Mucosa of rectum (tissue), 2 donors: ENCODE data around the gene RNF2.

Source experiments
- H3K27ac ChIP-seq, 2 donors: one replicate each; pipeline ENCODE4 v1.7.0; 2013; ENCODE audit warnings: inconsistent platforms in 2 of 2, low read depth in 2 of 2, low read length in 2 of 2
- H3K27me3 ChIP-seq, 2 donors: one replicate each; pipeline ENCODE4 v1.7.0; 2013; ENCODE audit warnings: low read length in 2 of 2; ENCODE audit not compliant: control insufficient read depth in 2 of 2, insufficient read depth in 2 of 2
- H3K36me3 ChIP-seq, 2 donors: one replicate each; pipeline ENCODE4 v1.7.0; 2013; ENCODE audit warnings: low read length in 2 of 2; ENCODE audit not compliant: control insufficient read depth in 2 of 2, insufficient read depth in 2 of 2
- H3K4me1 ChIP-seq, 2 donors: one replicate each; pipeline ENCODE4 v1.7.0; 2013; ENCODE audit warnings: low read length in 2 of 2, mild to moderate bottlenecking in 1 of 2; ENCODE audit not compliant: control insufficient read depth in 2 of 2, insufficient read depth in 2 of 2
- H3K4me3 ChIP-seq, 2 donors: one replicate each; pipeline ENCODE4 v1.7.0; 2013; ENCODE audit warnings: low read length in 2 of 2
- H3K9ac ChIP-seq, 2 donors: one replicate each; pipeline ENCODE4 v1.7.0; 2013; ENCODE audit warnings: low read length in 2 of 2, low read depth in 1 of 2, mild to moderate bottlenecking in 1 of 2
- H3K9me3 ChIP-seq, 2 donors: one replicate each; pipeline ENCODE4 v1.7.0; 2013; ENCODE audit warnings: low read length in 2 of 2; ENCODE audit not compliant: control insufficient read depth in 2 of 2
- donor health status: healthy.
- donor health status: Normal muscosa, but diverticular disease.

RNF2 gene

DNA sequence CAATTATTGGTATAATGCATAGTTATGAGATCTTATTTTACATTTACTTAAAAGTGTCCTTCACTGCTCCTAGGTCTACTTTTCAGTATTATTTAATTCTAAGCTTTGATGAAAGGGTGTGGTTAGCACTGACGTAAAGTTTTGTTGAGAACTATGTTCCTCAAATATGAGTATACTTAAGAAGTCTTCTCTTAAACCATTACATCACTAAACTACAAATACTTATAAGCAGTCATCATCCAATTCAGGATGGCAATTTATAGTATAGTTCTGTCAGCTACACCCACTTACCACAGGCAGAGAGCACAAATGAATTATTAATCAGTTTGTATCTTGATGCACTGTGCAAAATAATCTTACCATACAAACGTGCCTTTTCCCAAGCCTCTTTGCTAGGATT lies 84.3 kb downstream of the RNF2 start:
- no peaks in the 10 kb centered on the region for H3K4me1 ChIP-seq
- H3K9ac ChIP-seq = no peak overlapping the region
- H3K4me3 ChIP-seq = no peak overlapping the region
- H3K9me3 ChIP-seq = peaks cover 0 to 3% of the 10 kb centered on the region in 2 donors
- no peak overlapping the region for H3K27ac ChIP-seq
- H3K27me3 ChIP-seq = no peaks in the 10 kb centered on the region
- peaks cover 18 to 19% of the 10 kb centered on the region in 2 donors for H3K36me3 ChIP-seq

DNA sequence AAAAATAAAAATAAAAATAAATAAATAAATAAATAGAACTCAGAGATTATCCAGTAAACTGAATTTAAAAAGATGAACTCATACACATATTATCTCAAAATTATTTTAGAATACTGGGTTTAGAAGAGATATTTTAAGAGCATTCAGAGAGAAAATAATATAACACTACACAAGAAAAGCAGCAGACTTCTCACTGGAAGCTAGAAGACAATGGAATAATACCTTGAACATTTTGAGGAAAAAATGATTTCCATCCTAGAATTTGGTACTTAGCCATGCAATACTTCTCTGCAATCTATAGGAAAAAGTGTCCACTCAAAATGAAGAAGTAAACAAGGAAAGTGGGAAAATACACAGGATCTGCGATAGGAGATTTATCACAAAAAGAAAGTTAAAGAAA lies 87.2 kb downstream of the RNF2 start:
- Histone ChIP-seq H3K9ac (no peak overlapping the region), H3K27me3 (no peaks in the 10 kb centered on the region), H3K4me1 (no peaks in the 10 kb centered on the region), H3K27ac (no peak overlapping the region), H3K36me3 (peaks cover 16% of the 10 kb centered on the region in 2 donors), H3K4me3 (no peak overlapping the region), H3K9me3 (peaks cover 0 to 3% of the 10 kb centered on the region in 2 donors)

DNA sequence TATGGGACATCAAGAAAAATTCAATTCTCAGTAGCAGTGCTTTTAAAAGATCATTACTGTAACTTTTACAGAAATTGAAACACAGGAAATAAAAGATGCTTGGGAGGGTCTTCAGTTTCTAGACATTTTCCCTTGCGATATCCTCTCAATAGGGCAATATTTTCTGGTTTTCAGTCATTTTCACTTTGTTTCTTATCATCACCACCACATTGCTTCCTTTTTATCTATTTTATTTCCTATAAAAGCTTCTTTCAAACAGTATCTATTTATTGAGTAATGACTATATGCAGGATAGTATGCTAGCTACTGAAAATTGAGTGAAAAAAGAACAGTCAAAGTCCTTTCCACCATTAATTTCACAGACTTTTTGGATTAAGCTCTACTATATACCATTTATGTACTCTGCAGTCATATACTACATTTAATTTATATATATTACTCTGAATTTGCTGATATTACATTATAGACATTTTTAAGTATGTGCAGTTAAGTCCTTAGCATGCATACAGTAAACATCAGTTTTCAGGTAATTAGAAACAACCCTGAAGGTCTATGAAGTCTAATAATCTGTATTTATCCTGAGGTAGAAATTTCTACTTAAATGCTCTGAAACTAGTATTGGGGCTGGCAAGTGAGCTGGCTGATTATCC lies 92.7 kb downstream of the RNF2 start:
- Histone ChIP-seq H3K27ac (no peak overlapping the region), H3K9me3 (no peaks in the 10 kb centered on the region), H3K27me3 (no peaks in the 10 kb centered on the region), H3K4me3 (no peak overlapping the region), H3K36me3 (peaks cover 0 to 27% of the 10 kb centered on the region in 2 donors), H3K9ac (no peak overlapping the region), H3K4me1 (no peaks in the 10 kb centered on the region)

DNA sequence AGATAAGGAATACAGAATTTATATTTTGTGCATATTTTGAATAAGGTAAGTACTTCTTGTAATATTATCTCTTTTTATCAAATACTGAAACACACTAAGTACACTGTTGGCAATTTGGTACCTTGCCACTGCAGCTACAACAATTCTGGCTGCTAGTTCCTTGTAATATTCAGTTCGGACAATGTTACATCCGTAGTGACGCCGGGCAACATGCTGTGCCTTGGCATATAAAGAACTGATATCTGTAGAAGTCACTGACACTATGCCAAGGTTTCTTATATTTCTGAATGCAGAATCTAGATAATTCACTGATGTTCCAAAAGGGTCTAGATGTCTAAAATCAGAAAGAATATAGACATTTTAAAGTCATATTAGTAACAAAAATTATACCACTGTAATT lies 93.9 kb downstream of the RNF2 start:
- no peak overlapping the region for H3K9ac ChIP-seq
- no peaks in the 10 kb centered on the region for H3K27me3 ChIP-seq
- no peak overlapping the region for H3K4me3 ChIP-seq
- H3K4me1 ChIP-seq = no peaks in the 10 kb centered on the region
- H3K36me3 ChIP-seq = peaks cover 0 to 32% of the 10 kb centered on the region in 2 donors
- no peaks in the 10 kb centered on the region for H3K9me3 ChIP-seq
- no peak overlapping the region for H3K27ac ChIP-seq

DNA sequence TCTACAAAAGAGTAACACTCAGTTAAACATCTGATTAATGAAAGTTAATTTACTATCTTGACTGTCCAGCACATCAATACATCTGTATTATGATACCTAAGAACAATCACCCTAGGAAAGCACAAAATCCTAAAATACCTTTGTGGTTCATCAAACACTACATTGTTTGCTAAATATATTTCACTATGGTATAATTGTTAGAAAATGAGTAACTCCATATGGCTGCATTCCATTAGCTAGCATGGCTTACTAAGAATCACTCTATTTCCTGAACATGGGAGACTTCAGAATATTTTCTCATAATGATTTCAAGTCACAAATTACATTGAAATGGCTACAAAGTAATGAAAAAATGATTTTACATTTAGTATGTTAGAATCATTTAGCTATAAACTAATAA lies 98.9 kb downstream of the RNF2 start:
- peaks cover 23 to 53% of the 10 kb centered on the region in 2 donors for H3K36me3 ChIP-seq

DNA sequence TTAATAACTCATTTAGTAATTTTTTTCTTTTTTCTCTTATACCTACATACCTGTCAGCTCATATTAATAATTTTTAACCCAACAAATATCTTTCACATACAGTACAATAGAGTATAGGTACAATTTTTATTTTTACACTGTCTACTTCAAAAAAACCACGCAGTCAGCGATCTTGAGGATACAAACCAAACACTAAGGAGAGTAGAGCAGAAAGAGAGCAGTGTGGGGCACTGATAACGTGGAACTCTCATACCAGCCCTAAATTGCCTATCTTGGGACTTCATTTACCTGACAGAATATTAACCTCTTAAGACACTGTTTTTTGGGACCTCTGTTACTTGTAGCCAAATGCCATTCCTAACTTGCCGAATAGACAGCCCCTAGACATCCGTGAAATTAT lies 105.9 kb downstream of the RNF2 start:
- Histone ChIP-seq H3K27ac (no peak overlapping the region), H3K4me3 (no peak overlapping the region), H3K27me3 (no peaks in the 10 kb centered on the region), H3K36me3 (peaks cover 22 to 32% of the 10 kb centered on the region in 2 donors), H3K4me1 (peaks cover 3 to 8% of the 10 kb centered on the region in 2 donors), H3K9me3 (no peaks in the 10 kb centered on the region), H3K9ac (no peak overlapping the region)

More for the DNA sequence above, 98.9 kb downstream of the RNF2 start:
- H3K4me1 ChIP-seq = no peaks in the 10 kb centered on the region
- H3K4me3 ChIP-seq = no peak overlapping the region
- no peaks in the 10 kb centered on the region for H3K27me3 ChIP-seq
- no peak overlapping the region for H3K9ac ChIP-seq
- H3K27ac ChIP-seq = no peak overlapping the region
- H3K9me3 ChIP-seq = no peaks in the 10 kb centered on the region
